IMR-90 (cell line): ENCODE results near the gene RECK. TPM values are rescaled to one million over a fixed set of nuclear protein-coding genes. Genes with fewer than 3 reads are reported as not detected.

Experiments used
- ATAC-seq: fragments of 200-7000 bp; cut with Tn5 transposase; 2 replicates; pipeline ENCODE4 v1.9.1; 2020; ENCODE audit warnings: low read depth, mild to moderate bottlenecking, moderate library complexity
- BruUV-seq: library from RNA; stranded (reverse); fragments of 400-500 nt; replicated peaks from 2 replicates; lab custom pipeline; 2021; lab: Mats Ljungman, UMichigan
- CTCF ChIA-PET: fragments of 300-600 bp; formaldehyde crosslinking; extraction: SDS; loops from one replicate; lab custom pipeline; 2021; ENCODE audit warnings: antibody characterized with exemption; lab: Yijun Ruan, JAX
- POLR2A ChIA-PET: fragments of 300-600 bp; sonication (Branson Sonifier 250); formaldehyde crosslinking; loops from one replicate; lab custom pipeline; 2022; ENCODE audit warnings: antibody characterized with exemption; ENCODE audit not compliant: unreplicated experiment; lab: Charles Lee
- DNase-seq: peaks from one replicate; pipeline ENCODE4 v3.0.0; 2013
- H2AFZ ChIP-seq: replicated peaks from 2 replicates; pipeline ENCODE3; 2013; ENCODE audit warnings: low read length, mild to moderate bottlenecking; ENCODE audit not compliant: poor library complexity
- H2AK5ac ChIP-seq: 2 replicates; pipeline ENCODE4 v1.6.1; 2013; ENCODE audit warnings: low read depth, low read length, inconsistent platforms
- H2AK9ac ChIP-seq: replicated peaks from 2 replicates; pipeline ENCODE3; 2013; ENCODE audit warnings: mild to moderate bottlenecking, low read depth, low read length, moderate library complexity; ENCODE audit not compliant: poor library complexity
- H2BK120ac ChIP-seq: 2 replicates; pipeline ENCODE4 v1.6.1; 2013; ENCODE audit warnings: low read depth, low read length, inconsistent platforms
- H2BK15ac ChIP-seq: 3 replicates; pipeline ENCODE4 v1.6.1; 2013; ENCODE audit warnings: low read depth, low read length, inconsistent platforms
- H2BK20ac ChIP-seq: 2 replicates; pipeline ENCODE4 v1.6.1; 2013; ENCODE audit warnings: low read depth, mild to moderate bottlenecking, inconsistent platforms, low read length, moderate library complexity
- H2BK5ac ChIP-seq: 2 replicates; pipeline ENCODE4 v1.6.1; 2013; ENCODE audit warnings: mild to moderate bottlenecking, low read depth, low read length, inconsistent platforms; ENCODE audit not compliant: poor library complexity, severe bottlenecking
- H3K14ac ChIP-seq: replicated peaks from 2 replicates; pipeline ENCODE4 v1.6.1; 2013; ENCODE audit warnings: low read depth, low read length, inconsistent platforms
- H3K18ac ChIP-seq: 2 replicates; pipeline ENCODE4 v1.6.1; 2013; ENCODE audit warnings: low read depth, low read length, control low read depth
- H3K23ac ChIP-seq: 2 replicates; pipeline ENCODE4 v1.6.1; 2013; ENCODE audit warnings: low read depth, low read length, inconsistent platforms
- H3K27ac ChIP-seq: 2 replicates; pipeline ENCODE4 v1.5.1; 2013; ENCODE audit warnings: mild to moderate bottlenecking, control low read depth, low read length; ENCODE audit not compliant: insufficient read depth
- H3K27me3 ChIP-seq: 2 replicates; pipeline ENCODE4 v1.6.1; 2013; ENCODE audit warnings: low read length; ENCODE audit not compliant: control insufficient read depth, insufficient read depth
- H3K36me3 ChIP-seq: 2 replicates; pipeline ENCODE4 v1.6.1; 2013; ENCODE audit warnings: low read length, mixed read lengths; ENCODE audit not compliant: control insufficient read depth, insufficient read depth
- H3K4ac ChIP-seq: 2 replicates; pipeline ENCODE4 v1.6.1; 2013; ENCODE audit warnings: low read depth, low read length, inconsistent platforms
- H3K4me1 ChIP-seq: 2 replicates; pipeline ENCODE4 v1.6.1; 2013; ENCODE audit warnings: low read length, mixed read lengths; ENCODE audit not compliant: control insufficient read depth, insufficient read depth
- H3K4me2 ChIP-seq: 2 replicates; pipeline ENCODE4 v1.6.1; 2013; ENCODE audit warnings: low read depth, mild to moderate bottlenecking, control low read depth, low read length, moderate library complexity
- H3K4me3 ChIP-seq: 2 replicates; pipeline ENCODE4 v1.5.1; 2013; ENCODE audit warnings: low read depth, mild to moderate bottlenecking, control low read depth, low read length, moderate library complexity; ENCODE audit not compliant: insufficient read depth
- H3K56ac ChIP-seq: 2 replicates; pipeline ENCODE4 v1.6.1; 2013; ENCODE audit warnings: low read length, inconsistent platforms; ENCODE audit not compliant: insufficient read depth; ENCODE audit errors: extremely low read depth
- H3K79me1 ChIP-seq, 2 experiments: 2 replicates each; pipeline ENCODE4 v1.6.1; 2013; ENCODE audit warnings: low read length in 2 of 2, inconsistent platforms in 1 of 2, low read depth in 1 of 2
- H3K9ac ChIP-seq: 2 replicates; pipeline ENCODE4 v1.6.1; 2013; ENCODE audit warnings: low read depth, low read length, control low read depth
- H3K9me1 ChIP-seq: 2 replicates; pipeline ENCODE4 v1.6.1; 2013; ENCODE audit warnings: low read length, inconsistent platforms; ENCODE audit not compliant: insufficient read depth
- H3K9me3 ChIP-seq: 2 replicates; pipeline ENCODE4 v1.6.1; 2013; ENCODE audit warnings: low read length; ENCODE audit not compliant: control insufficient read depth, insufficient read depth
- H4K20me1 ChIP-seq: 2 replicates; pipeline ENCODE4 v1.6.1; 2013; ENCODE audit warnings: low read length, inconsistent platforms; ENCODE audit not compliant: insufficient read depth
- H4K5ac ChIP-seq: 2 replicates; pipeline ENCODE4 v1.6.1; 2013; ENCODE audit warnings: mild to moderate bottlenecking, low read depth, low read length, control low read depth
- H4K8ac ChIP-seq, 2 experiments: 2 replicates each; pipeline ENCODE4 v1.6.1; 2013; ENCODE audit warnings: low read depth in 2 of 2, low read length in 2 of 2, control low read depth in 1 of 2, inconsistent platforms in 1 of 2
- H4K91ac ChIP-seq: 2 replicates; pipeline ENCODE4 v1.6.1; 2013; ENCODE audit warnings: low read depth, low read length, inconsistent platforms; ENCODE audit not compliant: insufficient read depth
- BHLHE40 ChIP-seq: fragments of 150-350 bp; IDR thresholded peaks from 2 replicates; pipeline ENCODE4 v1.6.1; 2016; ENCODE audit warnings: mild to moderate bottlenecking, low read depth, low read length
- CEBPB ChIP-seq: IDR thresholded peaks from 2 replicates; pipeline ENCODE4 v1.6.1; 2012; ENCODE audit warnings: low read depth, low read length, improper control_type of control experiment
- CHD1 ChIP-seq: IDR thresholded peaks from 2 replicates; pipeline ENCODE4 v1.6.1; 2012; ENCODE audit warnings: low read depth, low read length, improper control_type of control experiment
- ELK1 ChIP-seq: fragments of 150-350 bp; IDR thresholded peaks from 2 replicates; pipeline ENCODE4 v1.6.1; 2016; ENCODE audit warnings: low read depth, mild to moderate bottlenecking, low read length, moderate library complexity, borderline replicate concordance
- FOS ChIP-seq: fragments of 150-350 bp; IDR thresholded peaks from 2 replicates; pipeline ENCODE4 v1.6.1; 2016; ENCODE audit warnings: low read depth, low read length
- MAZ ChIP-seq: IDR thresholded peaks from 2 replicates; pipeline ENCODE4 v1.6.1; 2012; ENCODE audit warnings: low read depth, mild to moderate bottlenecking, low read length, improper control_type of control experiment, moderate library complexity, borderline replicate concordance
- MXI1 ChIP-seq: IDR thresholded peaks from 2 replicates; pipeline ENCODE4 v1.6.1; 2012; ENCODE audit warnings: low read depth, mild to moderate bottlenecking, low read length, moderate library complexity, borderline replicate concordance
- POLR2A ChIP-seq: IDR thresholded peaks from 2 replicates; pipeline ENCODE4 v1.6.1; 2012; ENCODE audit warnings: mild to moderate bottlenecking, low read depth, low read length
- RAD21 ChIP-seq: IDR thresholded peaks from 2 replicates; pipeline ENCODE4 v1.6.1; 2012; ENCODE audit warnings: low read length, improper control_type of control experiment
- RFX5 ChIP-seq: IDR thresholded peaks from 2 replicates; pipeline ENCODE4 v1.8.0; 2012; ENCODE audit warnings: low read depth, mild to moderate bottlenecking, low read length, moderate library complexity
- USF2 ChIP-seq: fragments of 150-350 bp; IDR thresholded peaks from 2 replicates; pipeline ENCODE4 v1.6.1; 2017; ENCODE audit warnings: mild to moderate bottlenecking, antibody characterized with exemption, low read length, low read depth
- WGBS, 2 experiments: methylation state at CpG; one replicate each; pipeline versions ENCODE4 v1.1.5 to v1.1.7; 2013; ENCODE audit warnings: missing lambda C conversion rate in 2 of 2; ENCODE audit not compliant: insufficient read length in 1 of 2; ENCODE audit errors: extremely low coverage in 2 of 2; 5-methylcytosine and 5-hydroxymethylcytosine counted together
- dilution Hi-C: fragments of 300-500 bp; cut with HindIII; formaldehyde crosslinking; loops from one replicate; pipeline ENCODE4 v1.14.3; 2018; ENCODE audit warnings: low sequenced_read_pairs; ENCODE audit not compliant: unreplicated experiment
- in situ Hi-C: fragments of 300-500 bp; cut with MboI; formaldehyde crosslinking; loops from 3 replicates; pipeline ENCODE4 v1.14.3; 2019; ENCODE audit warnings: low sequenced_read_pairs, inconsistent platforms, mixed read lengths
- intact Hi-C: fragments of 100-400 bp; cut with micrococcal nuclease; formaldehyde crosslinking; loops from 2 replicates; pipeline ENCODE4 v1.10.0; 2022
- polyA plus RNA-seq, 3 experiments: library from polyadenylated mRNA; depleted of rRNA; stranded (reverse); fragments of >200 nt; gene quantifications; 2 replicates each; pipeline ENCODE4 v1.2.3, GENCODE V29; 2012; ENCODE audit warnings: low replicate concordance in 1 of 3
- total RNA-seq: library from RNA; depleted of rRNA; stranded (reverse); fragments of >200 nt; gene quantifications from 2 replicates; pipeline ENCODE4 v1.2.3, GENCODE V29; 2012

RECK gene
- total and polyA plus RNA-seq, 2 of the 4 experiments (the other 2 are of a cell fraction): 23.5 to 44.0 TPM

- TF ChIP-seq FOS: no peak
Observed at GRCh38 chr9:36134761-36135505, 98.2 kb downstream of the RECK start (continued).

GRCh38 chr9:36135741-36136271, 99.1 kb downstream of the RECK start:
- BruUV-seq: no TSS peak
- ATAC-seq: no peak
- no peak for TF ChIP-seq FOS
- TF ChIP-seq BHLHE40: no peak
- no peak for TF ChIP-seq RAD21
- TF ChIP-seq USF2: no peak
- TF ChIP-seq MAZ: no peak
- TF ChIP-seq RFX5: no peak
- TF ChIP-seq CHD1: no peak
- TF ChIP-seq ELK1: no peak
- no peak for TF ChIP-seq CEBPB
- no peak for TF ChIP-seq POLR2A
- no peak for TF ChIP-seq MXI1

More at GRCh38 chr9:36135741-36136271, 99.1 kb downstream of the RECK start:
- H3K79me1 ChIP-seq: peaks cover 29 to 39% of the 10 kb centered on the region in 2 experiments
- peaks cover 31% of the 10 kb centered on the region for H4K20me1 ChIP-seq
- H2BK120ac ChIP-seq: peak overlapping the region; percentile 68
- 8% methylated on average over 7 of the region's 18 CpGs; no CpG with 5 or more reads in 1 of the 2 experiments for WGBS, 2 experiments
- H3K27me3 ChIP-seq: no peaks in the 10 kb centered on the region
- peak overlapping the region; percentile 52 for H3K9ac ChIP-seq
- 0 out of 2 replicates have a peak overlapping the region, but pooled peaks have one; percentile 6 for H3K14ac ChIP-seq
- H4K91ac ChIP-seq: peak overlapping the region; percentile 21; the same call in 1 of the 2 replicates
- peaks cover 17% of the 10 kb centered on the region for H3K4me1 ChIP-seq
- dilution Hi-C loops (no loop called here), in situ Hi-C loops (no loop called here), intact Hi-C loops (loop anchor here (2.0 kb wide), 2 partner anchors 27 to 55 kb away; partner anchors contain the start of gene CLTA)
- ChIA-PET POLR2A (no interaction called here), CTCF (no interaction called here)
- H3K36me3 ChIP-seq: peaks cover 3% of the 10 kb centered on the region; the same call in 1 of the 2 replicates
- H2BK20ac ChIP-seq: 0 out of 2 replicates have a peak overlapping the region, but pooled peaks have one; percentile 5
- no peak overlapping the region for H3K56ac ChIP-seq
- peak overlapping the region; percentile 71; the same call in 1 of the 2 replicates for H3K23ac ChIP-seq
- peak overlapping the region; percentile 66 for H2AK5ac ChIP-seq
- H3K27ac ChIP-seq: no peak overlapping the region; the same call in 1 of the 2 replicates
- H2AK9ac ChIP-seq: peak overlapping the region; percentile 60
- DNase-seq: no peak
- H3K18ac ChIP-seq: no peak overlapping the region
- H4K8ac ChIP-seq: peak overlapping the region in 1 of 2 experiments; percentile 61; a peak in 1 of 4 replicates
- H3K4me3 ChIP-seq: peak overlapping the region; percentile 78
- 0 out of 2 replicates have a peak overlapping the region, but pooled peaks have one; percentile 10 for H4K5ac ChIP-seq
- H3K4ac ChIP-seq: peak overlapping the region; percentile 85
- H3K4me2 ChIP-seq: peak overlapping the region; percentile 81
- peak overlapping the region; percentile 49; the same call in 1 of the 3 replicates for H2BK15ac ChIP-seq
- H3K9me3 ChIP-seq: no peaks in the 10 kb centered on the region
- H2AFZ ChIP-seq: peak overlapping the region; percentile 95
- no peak overlapping the region for H2BK5ac ChIP-seq
- H3K9me1 ChIP-seq: peaks cover 15% of the 10 kb centered on the region
